Neural progenitor cell (in vitro differentiated cells): ENCODE data around the gene CFAP410.

Source experiments
- EZH2 ChIP-seq: fragments of 200-600 bp; sonication (generic); IDR thresholded peaks from 2 replicates; pipeline ENCODE4 v1.6.1; 2017; ENCODE audit warnings: antibody characterized with exemption, mild to moderate bottlenecking, moderate library complexity
- EZH2phosphoT487 ChIP-seq: fragments of 200-600 bp; sonication (generic); IDR thresholded peaks from 2 replicates; pipeline ENCODE4 v1.6.1; 2017; ENCODE audit warnings: antibody characterized with exemption
- TF ChIP-seq, protein P1 (sequence below): fragments of 200-600 bp; sonication (generic); IDR thresholded peaks from 2 replicates; pipeline ENCODE4 v1.5.1; 2017; ENCODE audit warnings: antibody characterized with exemption, mild to moderate bottlenecking

DNA sequence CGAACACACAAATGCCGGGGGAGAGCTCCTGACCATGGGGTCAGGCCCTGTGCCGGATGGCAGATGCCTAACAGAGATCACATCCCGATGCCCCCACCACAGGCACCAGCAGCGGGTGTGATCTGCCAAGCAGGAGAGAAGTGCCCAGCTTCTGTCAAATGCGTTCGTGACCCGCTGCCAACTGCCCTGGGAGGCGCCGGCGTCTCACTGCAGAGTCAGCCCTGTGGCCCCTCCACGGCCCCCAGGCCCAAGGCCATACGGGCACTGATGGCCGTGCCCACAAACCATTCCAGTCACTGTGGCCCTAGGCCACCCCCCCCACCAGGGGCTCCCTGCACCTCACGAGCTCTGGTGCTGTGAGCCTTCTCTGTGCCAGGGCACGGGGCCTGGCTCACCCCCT lies 8.0 kb downstream of the CFAP410 start:
- TF ChIP-seq, protein P1, sequence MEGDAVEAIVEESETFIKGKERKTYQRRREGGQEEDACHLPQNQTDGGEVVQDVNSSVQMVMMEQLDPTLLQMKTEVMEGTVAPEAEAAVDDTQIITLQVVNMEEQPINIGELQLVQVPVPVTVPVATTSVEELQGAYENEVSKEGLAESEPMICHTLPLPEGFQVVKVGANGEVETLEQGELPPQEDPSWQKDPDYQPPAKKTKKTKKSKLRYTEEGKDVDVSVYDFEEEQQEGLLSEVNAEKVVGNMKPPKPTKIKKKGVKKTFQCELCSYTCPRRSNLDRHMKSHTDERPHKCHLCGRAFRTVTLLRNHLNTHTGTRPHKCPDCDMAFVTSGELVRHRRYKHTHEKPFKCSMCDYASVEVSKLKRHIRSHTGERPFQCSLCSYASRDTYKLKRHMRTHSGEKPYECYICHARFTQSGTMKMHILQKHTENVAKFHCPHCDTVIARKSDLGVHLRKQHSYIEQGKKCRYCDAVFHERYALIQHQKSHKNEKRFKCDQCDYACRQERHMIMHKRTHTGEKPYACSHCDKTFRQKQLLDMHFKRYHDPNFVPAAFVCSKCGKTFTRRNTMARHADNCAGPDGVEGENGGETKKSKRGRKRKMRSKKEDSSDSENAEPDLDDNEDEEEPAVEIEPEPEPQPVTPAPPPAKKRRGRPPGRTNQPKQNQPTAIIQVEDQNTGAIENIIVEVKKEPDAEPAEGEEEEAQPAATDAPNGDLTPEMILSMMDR = no peak
- TF ChIP-seq EZH2 = no peak
- no peak for TF ChIP-seq EZH2phosphoT487
